SJCRH30 (cell line): Measurements from ENCODE around the gene CMKLR1. TPM values are rescaled to one million over a fixed set of nuclear protein-coding genes. Genes with fewer than 3 reads are reported as not detected.
A peak's percentile ranks its signal among the peaks of the same experiment; 100 is the strongest.

Experiments
- DNase-seq, 2 experiments: peaks; one replicate each; pipeline ENCODE4 v3.0.0-alpha.2; 2015 to 2020
- H3K27ac ChIP-seq: fragments of 250-450 bp; sonication (Bioruptor Pico); 2 replicates; pipeline ENCODE4 v1.5.1; 2020; ENCODE audit warnings: mild to moderate bottlenecking, moderate library complexity
- H3K27me3 ChIP-seq: fragments of 250-450 bp; sonication (Bioruptor Pico); 2 replicates; pipeline ENCODE4 v1.5.1; 2020; ENCODE audit warnings: mild to moderate bottlenecking, moderate library complexity
- H3K36me3 ChIP-seq: fragments of 250-450 bp; sonication (Bioruptor Pico); 2 replicates; pipeline ENCODE4 v1.5.1; 2020; ENCODE audit warnings: mild to moderate bottlenecking, moderate library complexity
- H3K4me1 ChIP-seq: fragments of 250-450 bp; sonication (Bioruptor Pico); 2 replicates; pipeline ENCODE4 v1.5.1; 2020; ENCODE audit warnings: mild to moderate bottlenecking, moderate library complexity
- H3K4me3 ChIP-seq: fragments of 250-450 bp; sonication (Bioruptor Pico); 2 replicates; pipeline ENCODE4 v1.5.1; 2020; ENCODE audit warnings: mild to moderate bottlenecking, moderate library complexity
- H3K9me3 ChIP-seq: fragments of 250-450 bp; sonication (Bioruptor Pico); replicated peaks from 2 replicates; pipeline ENCODE4 v1.5.1; 2020; ENCODE audit warnings: mild to moderate bottlenecking, moderate library complexity
- total RNA-seq: library from RNA; depleted of rRNA; stranded (reverse); fragments of >200 nt; shearing (Covaris generic); gene quantifications from 2 replicates; pipeline ENCODE4 v1.2.3, GENCODE V29; 2014

Gene CMKLR1
- total RNA-seq, 1 experiment from 2014 or later, result 0.04 TPM

- Histone ChIP-seq H3K27me3 (no peaks in the 10 kb centered on the region), H3K4me3 (no peak overlapping the region), H3K4me1 (no peaks in the 10 kb centered on the region), H3K9me3 (no peaks in the 10 kb centered on the region), H3K36me3 (no peaks in the 10 kb centered on the region), H3K27ac (no peak overlapping the region)
- DNase-seq, result no peak
Observed at GRCh38 chr12:108333898-108334699, 5.0 kb downstream of the CMKLR1 start.

GRCh38 chr12:108332791-108333382 is 6.2 kb downstream of the CMKLR1 start:
- Histone ChIP-seq H3K27ac (no peak overlapping the region), H3K4me1 (no peaks in the 10 kb centered on the region), H3K9me3 (no peaks in the 10 kb centered on the region), H3K36me3 (no peaks in the 10 kb centered on the region), H3K4me3 (no peak overlapping the region), H3K27me3 (no peaks in the 10 kb centered on the region)
- no peak for DNase-seq

GRCh38 chr12:108328420-108328819 is 10.7 kb downstream of the CMKLR1 start:
- peak in 1 of 2 experiments; percentile 24 for DNase-seq
- no peaks in the 10 kb centered on the region for H3K4me1 ChIP-seq
- H3K36me3 ChIP-seq, result no peaks in the 10 kb centered on the region
- no peak overlapping the region for H3K27ac ChIP-seq
- 0 out of 2 replicates have a peak, but pooled peaks cover 3% of the 10 kb centered on the region for H3K27me3 ChIP-seq
- no peak overlapping the region for H3K4me3 ChIP-seq
- no peaks in the 10 kb centered on the region for H3K9me3 ChIP-seq

GRCh38 chr12:108327621-108328344 is 11.3 kb downstream of the CMKLR1 start:
- Histone ChIP-seq H3K9me3 (no peaks in the 10 kb centered on the region), H3K27me3 (0 out of 2 replicates have a peak, but pooled peaks cover 3% of the 10 kb centered on the region), H3K27ac (no peak overlapping the region), H3K4me3 (no peak overlapping the region), H3K4me1 (no peaks in the 10 kb centered on the region), H3K36me3 (no peaks in the 10 kb centered on the region)
- DNase-seq, result no peak

- Histone ChIP-seq H3K27me3 (0 out of 2 replicates have a peak, but pooled peaks cover 3% of the 10 kb centered on the region), H3K9me3 (no peaks in the 10 kb centered on the region), H3K27ac (no peak overlapping the region), H3K4me1 (no peaks in the 10 kb centered on the region), H3K36me3 (no peaks in the 10 kb centered on the region), H3K4me3 (no peak overlapping the region)
- DNase-seq, result no peak
Observed at GRCh38 chr12:108326254-108326750, 12.8 kb downstream of the CMKLR1 start.

- no peak for DNase-seq
Observed at GRCh38 chr12:108325549-108325948, 13.6 kb downstream of the CMKLR1 start.

GRCh38 chr12:108325018-108325358 is 14.1 kb downstream of the CMKLR1 start:
- H3K4me3 ChIP-seq, result no peak overlapping the region
- H3K9me3 ChIP-seq, result no peaks in the 10 kb centered on the region
- H3K27ac ChIP-seq, result no peak overlapping the region
- no peaks in the 10 kb centered on the region for H3K4me1 ChIP-seq
- H3K36me3 ChIP-seq, result no peaks in the 10 kb centered on the region
- no peak for DNase-seq
- H3K27me3 ChIP-seq, result 0 out of 2 replicates have a peak, but pooled peaks cover 3% of the 10 kb centered on the region

More at GRCh38 chr12:108325549-108325948, 13.6 kb downstream of the CMKLR1 start:
- Histone ChIP-seq H3K4me1 (no peaks in the 10 kb centered on the region), H3K36me3 (no peaks in the 10 kb centered on the region), H3K27me3 (0 out of 2 replicates have a peak, but pooled peaks cover 3% of the 10 kb centered on the region), H3K9me3 (no peaks in the 10 kb centered on the region), H3K4me3 (no peak overlapping the region), H3K27ac (no peak overlapping the region)

- Histone ChIP-seq H3K4me1 (no peaks in the 10 kb centered on the region), H3K27me3 (0 out of 2 replicates have a peak, but pooled peaks cover 3% of the 10 kb centered on the region), H3K4me3 (no peak overlapping the region), H3K27ac (no peak overlapping the region), H3K36me3 (no peaks in the 10 kb centered on the region), H3K9me3 (no peaks in the 10 kb centered on the region)
- DNase-seq, result no peak
Observed at GRCh38 chr12:108324351-108325017, 14.6 kb downstream of the CMKLR1 start.

- Histone ChIP-seq H3K36me3 (no peaks in the 10 kb centered on the region), H3K27me3 (0 out of 2 replicates have a peak, but pooled peaks cover 3% of the 10 kb centered on the region), H3K4me1 (no peaks in the 10 kb centered on the region), H3K9me3 (no peaks in the 10 kb centered on the region), H3K4me3 (no peak overlapping the region), H3K27ac (no peak overlapping the region)
- no peak for DNase-seq
Observed at GRCh38 chr12:108323581-108323980, 15.5 kb downstream of the CMKLR1 start.

GRCh38 chr12:108322998-108323397 is 16.1 kb downstream of the CMKLR1 start:
- no peak overlapping the region for H3K27ac ChIP-seq

GRCh38 chr12:108321688-108322087 is 17.4 kb downstream of the CMKLR1 start:
- H3K36me3 ChIP-seq, result no peaks in the 10 kb centered on the region
- H3K27me3 ChIP-seq, result no peaks in the 10 kb centered on the region
- no peak overlapping the region for H3K27ac ChIP-seq
- no peaks in the 10 kb centered on the region for H3K4me1 ChIP-seq
- no peak overlapping the region for H3K4me3 ChIP-seq
- DNase-seq, result no peak
- H3K9me3 ChIP-seq, result 0 out of 2 replicates have a peak, but pooled peaks cover 2% of the 10 kb centered on the region

More at GRCh38 chr12:108322998-108323397, 16.1 kb downstream of the CMKLR1 start:
- Histone ChIP-seq H3K27me3 (0 out of 2 replicates have a peak, but pooled peaks cover 3% of the 10 kb centered on the region), H3K9me3 (no peaks in the 10 kb centered on the region), H3K4me1 (no peaks in the 10 kb centered on the region), H3K4me3 (no peak overlapping the region), H3K36me3 (no peaks in the 10 kb centered on the region)
- no peak for DNase-seq

- H3K4me1 ChIP-seq, result no peaks in the 10 kb centered on the region
- H3K4me3 ChIP-seq, result no peak overlapping the region
- 0 out of 2 replicates have a peak, but pooled peaks cover 2% of the 10 kb centered on the region for H3K9me3 ChIP-seq
- H3K27ac ChIP-seq, result no peak overlapping the region
- H3K36me3 ChIP-seq, result no peaks in the 10 kb centered on the region
- no peaks in the 10 kb centered on the region for H3K27me3 ChIP-seq
- no peak for DNase-seq
Observed at GRCh38 chr12:108320507-108321293, 18.4 kb downstream of the CMKLR1 start.

- Histone ChIP-seq H3K27ac (no peak overlapping the region), H3K27me3 (no peaks in the 10 kb centered on the region), H3K4me3 (no peak overlapping the region), H3K9me3 (0 out of 2 replicates have a peak, but pooled peaks cover 2% of the 10 kb centered on the region), H3K36me3 (no peaks in the 10 kb centered on the region), H3K4me1 (no peaks in the 10 kb centered on the region)
- no peak for DNase-seq
Observed at GRCh38 chr12:108319277-108320234, 19.6 kb downstream of the CMKLR1 start.
